ENCODE measurements around the gene GALNT16.
"Not testable (repeated sequence)": the region's sequence is repeated elsewhere in the genome, so short reads cannot be mapped to it uniquely, and the experiment has no call there.

The GALNT16 gene

GRCh38 chr14:69375182-69375581 lies 115.2 kb downstream of the GALNT16 start:
- no peak overlapping the region for H3K4me3 ChIP-seq (ENCODE audit: low read depth, low read length)
- no peak for TF ChIP-seq CTCF (IDR thresholded peaks at IDR 0.05; ENCODE audit: low read depth, low read length)

- no peak overlapping the region for H3K4me3 ChIP-seq (ENCODE audit: low read depth, low read length)
- TF ChIP-seq CTCF (IDR thresholded peaks at IDR 0.05; ENCODE audit: low read depth, low read length), result no peak
Observed at GRCh38 chr14:69375722-69376121, 115.8 kb downstream of the GALNT16 start.

GRCh38 chr14:69376439-69376838 lies 116.5 kb downstream of the GALNT16 start:
- H3K4me3 ChIP-seq (ENCODE audit: low read depth, low read length), result no peak overlapping the region
- TF ChIP-seq CTCF (IDR thresholded peaks at IDR 0.05; ENCODE audit: low read depth, low read length), result no peak

- TF ChIP-seq CTCF (IDR thresholded peaks at IDR 0.05; ENCODE audit: low read depth, low read length), result no peak
- H3K4me3 ChIP-seq (ENCODE audit: low read depth, low read length), result no peak overlapping the region
Observed at GRCh38 chr14:69378274-69378673, 118.3 kb downstream of the GALNT16 start.

- no peak overlapping the region for H3K4me3 ChIP-seq (ENCODE audit: low read depth, low read length)
- TF ChIP-seq CTCF (IDR thresholded peaks at IDR 0.05; ENCODE audit: low read depth, low read length), result no peak
Observed at GRCh38 chr14:69387311-69387710, 127.4 kb downstream of the GALNT16 start.

GRCh38 chr14:69391400-69391799 lies 131.4 kb downstream of the GALNT16 start:
- not testable (repeated sequence) for H3K4me3 ChIP-seq (ENCODE audit: low read depth, low read length)

GRCh38 chr14:69392481-69392880 lies 132.5 kb downstream of the GALNT16 start:
- TF ChIP-seq CTCF (IDR thresholded peaks at IDR 0.05; ENCODE audit: low read depth, low read length), result no peak
- H3K4me3 ChIP-seq (ENCODE audit: low read depth, low read length), result no peak overlapping the region

GRCh38 chr14:69395929-69396328 lies 136.0 kb downstream of the GALNT16 start:
- H3K4me3 ChIP-seq (ENCODE audit: low read depth, low read length), result no peak overlapping the region
- no peak for TF ChIP-seq CTCF (IDR thresholded peaks at IDR 0.05; ENCODE audit: low read depth, low read length)

Data from WI38 (cell line).